Mesenchymal stem cell (in vitro differentiated cells and primary cell): ENCODE measurements around the gene PSTPIP2.

Experiments
- DNase-seq: peaks from one replicate; pipeline ENCODE4 v3.0.0-alpha.2; 2013
- H2AFZ ChIP-seq: one replicate; pipeline ENCODE4 v1.6.1; 2013; ENCODE audit warnings: low read depth, mild to moderate bottlenecking, control low read depth, inconsistent platforms, low read length, moderate library complexity
- H2AK5ac ChIP-seq: 2 replicates; pipeline ENCODE4 v1.6.1; 2013; ENCODE audit warnings: low read length, moderate library complexity, mild to moderate bottlenecking, inconsistent platforms; ENCODE audit not compliant: severe bottlenecking
- H2BK120ac ChIP-seq: one replicate; pipeline ENCODE4 v1.6.1; 2013; ENCODE audit warnings: low read depth, mild to moderate bottlenecking, inconsistent platforms, low read length, moderate library complexity
- H2BK12ac ChIP-seq, 2 experiments: one replicate each; pipeline ENCODE4 v1.6.1; 2013; ENCODE audit warnings: inconsistent platforms in 2 of 2, low read length in 2 of 2, mild to moderate bottlenecking in 2 of 2, moderate library complexity in 2 of 2, control low read depth in 1 of 2
- H2BK15ac ChIP-seq: one replicate; pipeline ENCODE4 v1.6.1; 2013; ENCODE audit warnings: mild to moderate bottlenecking, low read depth, inconsistent platforms; ENCODE audit not compliant: poor library complexity, severe bottlenecking
- H2BK5ac ChIP-seq: 2 replicates; pipeline ENCODE4 v1.6.1; 2013; ENCODE audit warnings: low read depth, mild to moderate bottlenecking, low read length, control low read depth, inconsistent platforms; ENCODE audit not compliant: poor library complexity, severe bottlenecking
- H3K14ac ChIP-seq, 2 experiments: one replicate each; pipeline ENCODE4 v1.6.1; 2013; ENCODE audit warnings: inconsistent platforms in 2 of 2, low read length in 2 of 2, control low read depth in 1 of 2, mild to moderate bottlenecking in 1 of 2, moderate library complexity in 1 of 2
- H3K18ac ChIP-seq, 2 experiments: one replicate each; pipeline ENCODE4 v1.6.1; 2013; ENCODE audit warnings: inconsistent platforms in 2 of 2, low read length in 2 of 2, control low read depth in 1 of 2, low read depth in 1 of 2, mild to moderate bottlenecking in 1 of 2
- H3K23ac ChIP-seq, 2 experiments: one replicate each; pipeline ENCODE4 v1.6.1; 2013; ENCODE audit warnings: inconsistent platforms in 2 of 2, low read length in 2 of 2, mild to moderate bottlenecking in 2 of 2, moderate library complexity in 2 of 2, control low read depth in 1 of 2
- H3K27ac ChIP-seq: 2 replicates; pipeline ENCODE4 v1.5.1; 2013; ENCODE audit warnings: mild to moderate bottlenecking, moderate library complexity, low read length, control low read depth, inconsistent platforms; ENCODE audit not compliant: poor library complexity, severe bottlenecking
- H3K27me3 ChIP-seq, 2 experiments: 2 replicates each; pipeline versions ENCODE4 v1.6.1 to v1.7.0; 2013; ENCODE audit warnings: low read length in 2 of 2, mild to moderate bottlenecking in 2 of 2, moderate library complexity in 2 of 2, control low read depth in 1 of 2, inconsistent platforms in 1 of 2; ENCODE audit not compliant: control insufficient read depth in 1 of 2, insufficient read depth in 1 of 2
- H3K36me3 ChIP-seq, 2 experiments: 2 replicates each; pipeline versions ENCODE4 v1.6.1 to v1.7.0; 2013; ENCODE audit warnings: low read length in 2 of 2, control low read depth in 1 of 2, inconsistent platforms in 1 of 2, low read depth in 1 of 2, mild to moderate bottlenecking in 1 of 2; ENCODE audit not compliant: insufficient read depth in 2 of 2, control insufficient read depth in 1 of 2
- H3K4ac ChIP-seq, 2 experiments: one replicate each; pipeline ENCODE4 v1.6.1; 2013; ENCODE audit warnings: inconsistent platforms in 2 of 2, low read length in 2 of 2, mild to moderate bottlenecking in 2 of 2, moderate library complexity in 2 of 2, control low read depth in 1 of 2, low read depth in 1 of 2
- H3K4me1 ChIP-seq: 2 replicates; pipeline ENCODE4 v1.6.1; 2013; ENCODE audit warnings: low read depth, low read length, control low read depth; ENCODE audit not compliant: control insufficient read depth, insufficient read depth
- H3K4me2 ChIP-seq: 2 replicates; pipeline ENCODE4 v1.6.1; 2013; ENCODE audit warnings: low read length, mild to moderate bottlenecking, inconsistent platforms; ENCODE audit not compliant: poor library complexity, severe bottlenecking
- H3K4me3 ChIP-seq, 2 experiments: 2 replicates each; pipeline versions ENCODE4 v1.5.1 to v1.7.0; 2013; ENCODE audit warnings: low read length in 2 of 2, mild to moderate bottlenecking in 2 of 2, control low read depth in 1 of 2, low read depth in 1 of 2; ENCODE audit not compliant: insufficient read depth in 1 of 2
- H3K79me1 ChIP-seq: replicated peaks from 2 replicates; pipeline ENCODE4 v1.6.1; 2013; ENCODE audit warnings: mild to moderate bottlenecking, control low read depth, low read length, inconsistent platforms; ENCODE audit not compliant: poor library complexity, severe bottlenecking
- H3K9ac ChIP-seq: 2 replicates; pipeline ENCODE4 v1.7.0; 2013; ENCODE audit warnings: mild to moderate bottlenecking, low read length, moderate library complexity
- H3K9me3 ChIP-seq: 2 replicates; pipeline ENCODE4 v1.7.0; 2013; ENCODE audit warnings: mild to moderate bottlenecking, low read length; ENCODE audit not compliant: control insufficient read depth
- H4K8ac ChIP-seq: one replicate; pipeline ENCODE4 v1.6.1; 2013; ENCODE audit warnings: inconsistent platforms, mild to moderate bottlenecking, low read length, moderate library complexity
- H4K91ac ChIP-seq: one replicate; pipeline ENCODE4 v1.6.1; 2013; ENCODE audit warnings: mild to moderate bottlenecking, low read length, inconsistent platforms
- WGBS: methylation state at CpG from one replicate; pipeline ENCODE4 v1.1.7; 2013; ENCODE audit warnings: mixed read lengths; 5-methylcytosine and 5-hydroxymethylcytosine counted together

Gene PSTPIP2

DNA sequence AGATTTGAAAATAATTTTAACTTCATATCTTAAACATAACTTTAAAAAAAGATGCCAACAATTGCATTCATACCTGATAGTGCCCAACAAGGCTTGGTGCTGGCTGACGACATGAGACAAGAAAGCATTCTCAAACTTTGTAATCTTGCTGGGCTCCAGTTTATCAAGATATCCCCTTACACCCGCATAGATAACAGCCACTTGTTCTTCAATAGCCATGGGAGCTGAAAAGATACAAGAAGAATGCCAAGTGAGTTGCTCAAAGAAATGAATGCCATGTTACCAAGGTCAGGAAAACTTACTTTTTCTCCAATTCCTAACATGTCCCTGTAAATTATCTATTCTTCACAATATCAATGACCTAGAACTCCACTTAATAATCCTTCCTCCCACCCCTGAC, 12.4 kb upstream of the PSTPIP2 start:
- Histone ChIP-seq H3K36me3 (peaks cover 63 to 94% of the 10 kb centered on the region in 2 experiments), H3K79me1 (peaks cover 23% of the 10 kb centered on the region), H3K23ac (no peak overlapping the region), H3K4me1 (no peaks in the 10 kb centered on the region), H2BK5ac (no peak overlapping the region), H4K8ac (no peak overlapping the region), H2AFZ (no peak overlapping the region), H2AK5ac (no peak overlapping the region), H3K4me3 (no peak overlapping the region), H3K18ac (no peak overlapping the region), H4K91ac (no peak overlapping the region), H2BK120ac (no peak overlapping the region), H3K27ac (no peak overlapping the region), H3K4me2 (no peak overlapping the region), H3K9me3 (no peaks in the 10 kb centered on the region), H3K14ac (no peak overlapping the region), H3K9ac (no peak overlapping the region), H3K27me3 (no peaks in the 10 kb centered on the region), H2BK15ac (no peak overlapping the region), H2BK12ac (no peak overlapping the region), H3K4ac (no peak overlapping the region)
- DNase-seq: no peak
- WGBS: 100% methylated on average over 2 of the region's 2 CpGs

DNA sequence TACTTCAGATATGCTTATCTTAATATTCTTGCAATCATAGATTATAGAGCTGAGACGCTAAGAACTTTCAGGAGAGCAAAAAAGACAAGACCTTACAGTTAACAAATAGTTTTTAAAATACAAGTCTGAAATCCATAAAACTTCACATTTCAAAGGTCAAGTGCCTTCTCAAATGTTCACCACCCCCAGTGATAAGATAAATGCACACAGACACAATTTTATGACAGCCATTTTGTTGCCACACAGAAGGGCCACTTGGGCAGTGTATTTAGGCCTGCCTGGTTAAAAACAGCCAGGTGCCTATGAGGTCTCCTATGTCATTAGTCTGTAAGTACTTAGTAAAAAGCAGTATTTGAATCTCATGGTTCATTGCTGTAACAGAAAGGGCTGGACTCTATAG, 8.1 kb upstream of the PSTPIP2 start:
- no peaks in the 10 kb centered on the region for H3K27me3 ChIP-seq

DNA sequence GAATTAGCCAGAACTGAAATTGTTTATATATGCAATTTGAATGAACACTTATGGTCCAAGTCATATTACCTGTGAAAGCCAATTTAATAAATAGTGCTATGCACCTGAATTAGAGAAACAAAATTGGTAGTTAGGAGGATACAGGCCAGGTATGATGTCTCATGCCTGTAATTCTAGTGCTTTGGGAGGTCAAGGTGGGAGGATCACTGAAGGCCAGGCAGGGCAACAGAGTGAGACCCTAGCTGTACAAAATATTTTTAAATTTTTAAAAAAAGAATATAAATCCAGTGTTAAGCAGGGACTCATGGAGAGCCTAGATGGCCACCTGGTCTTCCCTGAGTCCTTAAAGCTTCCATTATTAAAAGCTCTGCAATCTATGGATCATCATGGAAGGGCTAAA, 7.3 kb upstream of the PSTPIP2 start:
- no peak overlapping the region for H4K8ac ChIP-seq
- no peaks in the 10 kb centered on the region for H3K9me3 ChIP-seq
- no peak overlapping the region for H2AK5ac ChIP-seq
- H3K36me3 ChIP-seq: peaks cover 34 to 68% of the 10 kb centered on the region in 2 experiments
- peaks cover 5% of the 10 kb centered on the region for H3K4me1 ChIP-seq
- peaks cover 11% of the 10 kb centered on the region for H3K79me1 ChIP-seq
- H3K14ac ChIP-seq: no peak overlapping the region
- no peak overlapping the region for H3K27ac ChIP-seq
- DNase-seq: no peak
- no peak overlapping the region for H2BK5ac ChIP-seq
- H3K18ac ChIP-seq: no peak overlapping the region
- H2AFZ ChIP-seq: no peak overlapping the region
- H2BK12ac ChIP-seq: no peak overlapping the region
- no peak overlapping the region for H4K91ac ChIP-seq
- H3K4ac ChIP-seq: no peak overlapping the region
- H3K4me3 ChIP-seq: no peak overlapping the region
- no peak overlapping the region for H3K9ac ChIP-seq
- no peak overlapping the region for H2BK15ac ChIP-seq
- no peak overlapping the region for H2BK120ac ChIP-seq
- no peaks in the 10 kb centered on the region for H3K27me3 ChIP-seq
- H3K23ac ChIP-seq: no peak overlapping the region
- H3K4me2 ChIP-seq: no peak overlapping the region

More for the DNA sequence above, 8.1 kb upstream of the PSTPIP2 start:
- H2BK5ac ChIP-seq: no peak overlapping the region
- no peak overlapping the region for H2AK5ac ChIP-seq
- H3K79me1 ChIP-seq: peaks cover 13% of the 10 kb centered on the region
- no peak overlapping the region for H4K91ac ChIP-seq
- H3K23ac ChIP-seq: no peak overlapping the region
- peaks cover 5% of the 10 kb centered on the region for H3K4me1 ChIP-seq
- H3K18ac ChIP-seq: no peak overlapping the region
- no peak overlapping the region for H2BK15ac ChIP-seq
- no peaks in the 10 kb centered on the region for H3K9me3 ChIP-seq
- H4K8ac ChIP-seq: no peak overlapping the region
- H3K27ac ChIP-seq: no peak overlapping the region
- H3K4me3 ChIP-seq: no peak overlapping the region
- no peak overlapping the region for H3K9ac ChIP-seq
- no peak overlapping the region for H3K4me2 ChIP-seq
- no peak overlapping the region for H2AFZ ChIP-seq
- WGBS: 92% methylated on average over 1 of the region's 1 CpG
- no peak for DNase-seq
- H2BK12ac ChIP-seq: no peak overlapping the region
- no peak overlapping the region for H3K14ac ChIP-seq
- no peak overlapping the region for H2BK120ac ChIP-seq
- H3K4ac ChIP-seq: no peak overlapping the region
- H3K36me3 ChIP-seq: peaks cover 37 to 76% of the 10 kb centered on the region in 2 experiments

DNA sequence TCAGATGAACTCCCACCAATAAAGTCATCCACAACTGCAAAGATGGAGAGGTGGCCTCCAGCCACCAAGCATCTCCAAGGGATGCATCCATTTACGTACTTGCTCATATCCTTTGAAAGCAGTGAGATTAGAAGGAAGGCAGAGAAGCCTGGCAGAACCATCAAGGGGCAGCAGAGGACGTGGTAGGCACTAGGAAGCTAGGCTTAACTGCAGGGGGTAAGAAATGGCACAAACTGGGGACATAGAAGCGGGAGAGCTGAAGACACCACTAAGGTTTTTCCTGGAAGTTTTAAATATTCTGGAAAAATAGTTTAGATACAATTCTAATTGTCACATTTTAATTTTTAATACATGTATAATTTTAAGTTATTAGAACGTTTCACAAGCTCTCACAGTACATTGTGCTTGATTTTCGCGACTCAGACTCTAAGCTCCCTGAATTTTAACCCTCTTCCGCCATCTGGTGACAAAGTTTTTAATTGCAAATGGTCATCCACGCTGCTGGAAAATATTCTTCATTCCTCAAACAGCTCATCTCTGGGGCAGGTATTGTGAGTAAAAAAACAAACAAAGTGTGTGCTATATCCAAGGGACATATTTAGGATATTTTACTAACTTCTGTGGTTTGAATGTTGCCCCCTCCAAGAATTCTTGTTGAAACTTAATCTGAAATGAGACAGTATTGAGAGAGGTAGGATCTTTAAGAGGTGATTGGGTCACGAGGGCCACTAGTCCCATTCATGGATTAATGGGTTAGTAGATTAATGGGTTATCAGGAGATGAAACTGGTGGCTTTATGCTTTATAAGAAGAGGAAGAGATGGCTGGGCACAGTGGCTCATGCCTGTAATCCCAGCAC, 1.6 kb upstream of the PSTPIP2 start:
- H3K79me1 ChIP-seq: peaks cover 20% of the 10 kb centered on the region
- no peak overlapping the region for H2BK5ac ChIP-seq
- H3K9me3 ChIP-seq: no peaks in the 10 kb centered on the region
- no peak overlapping the region for H3K23ac ChIP-seq
- H3K27me3 ChIP-seq: no peaks in the 10 kb centered on the region
- H3K4me2 ChIP-seq: no peak overlapping the region
- no peak overlapping the region for H2AFZ ChIP-seq
- no peak overlapping the region for H2AK5ac ChIP-seq
- peaks cover 8 to 17% of the 10 kb centered on the region in 2 experiments for H3K36me3 ChIP-seq
- H3K4ac ChIP-seq: no peak overlapping the region
- no peak overlapping the region for H3K18ac ChIP-seq
- 26% methylated on average over 7 of the region's 9 CpGs for WGBS
- no peak overlapping the region for H4K91ac ChIP-seq
- no peak overlapping the region for H3K27ac ChIP-seq
- no peak overlapping the region for H3K9ac ChIP-seq
- H2BK12ac ChIP-seq: no peak overlapping the region
- no peak overlapping the region for H2BK15ac ChIP-seq
- DNase-seq: peak; percentile 68
- no peak overlapping the region for H2BK120ac ChIP-seq
- H3K4me3 ChIP-seq: no peak overlapping the region
- H4K8ac ChIP-seq: no peak overlapping the region
- H3K4me1 ChIP-seq: peaks cover 27% of the 10 kb centered on the region
- no peak overlapping the region for H3K14ac ChIP-seq
